Measurements from ENCODE around the gene KIR3DL2.
"Not testable (repeated sequence)": the region's sequence is repeated elsewhere in the genome, so short reads cannot be mapped to it uniquely, and the experiment has no call there.

Gene KIR3DL2

DNA sequence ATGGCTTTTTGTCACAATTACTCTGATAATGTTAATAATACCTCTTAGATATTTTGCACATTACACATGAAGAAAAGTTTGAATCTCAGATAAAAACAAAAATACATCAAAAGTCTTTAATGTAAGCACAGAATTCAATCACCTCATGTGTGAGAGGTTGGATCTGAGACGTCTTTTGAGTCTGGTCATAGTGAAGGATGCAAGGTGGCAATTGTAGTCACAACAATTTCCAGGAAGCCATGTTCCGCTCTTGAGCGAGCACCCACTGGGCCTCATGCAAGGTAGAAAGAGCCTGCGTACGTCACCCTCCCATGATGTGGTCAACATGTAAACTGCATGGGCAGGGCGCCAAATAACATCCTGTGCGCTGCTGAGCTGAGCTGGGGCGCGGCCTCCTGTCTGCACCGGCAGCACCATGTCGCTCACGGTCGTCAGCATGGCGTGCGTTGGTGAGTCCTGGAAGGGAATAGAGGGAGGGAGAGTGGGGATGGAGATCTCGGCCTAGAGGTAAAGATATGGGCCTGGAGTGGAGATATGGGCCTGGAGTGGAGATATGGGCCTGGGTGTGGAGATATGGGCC lies at the start of gene KIR3DL2:
KIR3DL2 (plus strand) TSS at position 383 of the 580 bp plus-strand sequence; CDS start at position 416, 33 bp downstream.
- not testable (repeated sequence) for DNase-seq (ENCODE audit: low read depth in 2 of 2)

DNA sequence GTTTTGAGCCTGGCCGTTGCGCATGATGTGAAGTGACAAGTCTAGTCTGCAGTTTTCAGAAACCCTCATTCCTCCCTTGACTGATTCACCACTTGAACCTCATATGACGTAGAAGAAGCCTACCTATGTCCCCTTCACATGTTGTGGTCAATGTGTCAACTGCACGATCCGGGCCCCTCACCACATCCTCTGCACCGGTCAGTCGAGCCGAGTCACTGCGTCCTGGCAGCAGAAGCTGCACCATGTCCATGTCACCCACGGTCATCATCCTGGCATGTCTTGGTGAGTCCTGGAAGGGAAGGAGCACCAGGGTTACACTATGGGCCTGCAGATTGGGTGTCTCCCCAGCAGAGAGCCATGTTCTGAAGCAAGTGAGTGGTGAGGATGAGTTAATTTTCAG lies 46.8 kb upstream of the KIR3DL2 start, which contains the start of gene KIR2DL4:
KIR2DL4 (plus strand) TSS at position 201 of the 400 bp plus-strand sequence; CDS start at position 243, 42 bp downstream.
- DNase-seq (ENCODE audit: low read depth in 2 of 2) = peak; percentile 2 to 18

DNA sequence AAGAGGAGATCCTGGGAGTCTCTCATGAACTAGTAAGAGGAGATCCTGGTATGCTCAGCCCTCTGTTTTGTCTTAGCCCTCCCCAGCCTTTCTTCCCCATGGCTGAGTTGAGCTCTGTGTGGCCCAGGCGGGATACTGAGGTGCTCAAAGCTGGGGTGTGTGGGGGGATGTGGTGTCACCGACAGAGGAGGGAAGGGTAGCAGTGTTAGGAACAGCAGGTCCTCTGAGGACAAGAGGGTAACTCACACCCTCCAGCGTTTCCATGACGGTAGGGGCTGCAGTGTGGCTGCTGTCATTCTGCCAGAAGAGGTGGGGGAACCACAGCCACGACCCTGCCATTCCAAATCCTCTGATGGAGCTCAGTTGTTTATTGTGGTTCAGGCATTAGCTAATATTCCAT lies 46.1 kb upstream of the KIR3DL2 start:
- no peak for DNase-seq (ENCODE audit: low read depth in 2 of 2)

DNA sequence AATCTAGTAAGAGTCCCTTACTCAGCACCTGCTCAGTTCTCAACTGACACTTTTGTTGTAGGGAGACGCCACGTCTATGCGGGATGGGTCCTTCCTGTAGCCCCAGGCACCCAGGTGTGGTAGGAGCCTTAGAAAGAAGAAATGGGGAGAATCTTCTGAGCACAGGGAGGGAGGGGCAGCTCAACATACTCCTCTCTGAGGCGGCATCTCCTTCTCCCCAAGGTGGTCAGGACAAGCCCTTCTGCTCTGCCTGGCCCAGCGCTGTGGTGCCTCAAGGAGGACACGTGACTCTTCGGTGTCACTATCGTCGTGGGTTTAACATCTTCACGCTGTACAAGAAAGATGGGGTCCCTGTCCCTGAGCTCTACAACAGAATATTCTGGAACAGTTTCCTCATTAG lies 45.7 kb upstream of the KIR3DL2 start:
- DNase-seq (ENCODE audit: low read depth in 2 of 2) = no peak

DNA sequence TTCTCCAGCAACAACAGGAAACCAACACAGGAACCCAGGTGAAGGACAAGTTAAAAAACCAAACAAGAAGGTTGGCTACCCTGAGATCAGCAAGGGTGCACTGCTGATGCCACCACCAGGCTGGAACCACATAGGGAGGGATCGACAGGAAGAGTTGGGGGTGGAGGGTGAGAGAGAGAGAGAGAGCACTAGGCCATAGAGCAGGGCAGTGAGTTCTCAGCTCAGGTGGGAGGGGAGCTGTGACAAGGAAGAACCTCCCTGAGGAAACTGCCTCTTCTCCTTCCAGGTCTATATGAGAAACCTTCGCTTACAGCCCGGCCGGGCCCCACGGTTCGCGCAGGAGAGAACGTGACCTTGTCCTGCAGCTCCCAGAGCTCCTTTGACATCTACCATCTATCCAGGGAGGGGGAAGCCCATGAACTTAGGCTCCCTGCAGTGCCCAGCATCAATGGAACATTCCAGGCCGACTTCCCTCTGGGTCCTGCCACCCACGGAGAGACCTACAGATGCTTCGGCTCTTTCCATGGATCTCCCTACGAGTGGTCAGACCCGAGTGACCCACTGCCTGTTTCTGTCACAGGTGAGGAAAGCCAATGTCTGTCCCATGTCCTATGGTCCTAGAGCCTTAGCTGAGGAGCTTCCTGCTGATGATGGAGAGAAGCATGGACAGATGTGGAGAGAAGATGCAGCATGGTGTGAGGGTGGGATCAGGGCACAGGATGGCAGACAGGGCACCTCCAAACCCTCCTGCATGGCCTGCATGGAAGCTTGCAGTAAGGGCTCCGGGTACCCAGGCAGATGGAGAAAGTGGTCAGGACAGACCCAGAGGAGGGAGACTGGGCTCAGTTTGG lies 44.4 kb upstream of the KIR3DL2 start:
- no peak for DNase-seq (ENCODE audit: low read depth in 2 of 2)

DNA sequence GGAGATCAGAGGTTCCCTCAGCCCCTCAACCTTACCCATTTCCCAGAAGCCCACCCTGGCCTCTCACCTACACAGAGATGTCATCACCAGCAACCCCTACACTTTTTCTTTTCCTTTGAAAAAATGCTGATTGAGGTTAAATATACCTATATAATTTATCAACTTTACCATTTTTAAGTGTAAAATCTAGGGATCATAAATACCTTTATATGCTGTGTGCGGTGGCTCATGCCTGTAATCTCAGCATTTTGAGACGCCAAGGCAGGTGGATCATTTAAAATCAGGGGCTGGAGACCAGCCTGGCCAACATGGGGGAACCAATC lies 43.8 kb upstream of the KIR3DL2 start:
- DNase-seq (ENCODE audit: low read depth in 2 of 2) = no peak

DNA sequence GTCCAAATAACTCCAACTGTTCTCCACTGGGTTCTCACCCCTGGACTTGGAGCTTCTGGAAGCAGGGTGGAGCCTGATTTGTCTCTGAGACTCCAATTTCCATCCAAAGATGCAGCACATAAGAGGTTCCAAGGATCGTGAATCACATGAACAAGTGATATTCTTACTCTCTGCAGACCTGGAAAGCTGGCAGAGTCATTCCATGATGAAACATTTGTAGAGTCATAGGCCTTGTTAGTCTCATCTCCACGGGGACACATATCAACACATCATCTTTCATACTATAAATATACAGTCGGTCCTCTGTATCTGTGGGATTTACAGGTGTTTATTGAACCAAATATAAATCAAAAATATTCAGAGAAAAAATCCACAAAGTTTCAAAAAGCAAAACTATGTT lies 35.7 kb upstream of the KIR3DL2 start:
- not testable (repeated sequence) for DNase-seq (ENCODE audit: low read depth in 2 of 2)

DNA sequence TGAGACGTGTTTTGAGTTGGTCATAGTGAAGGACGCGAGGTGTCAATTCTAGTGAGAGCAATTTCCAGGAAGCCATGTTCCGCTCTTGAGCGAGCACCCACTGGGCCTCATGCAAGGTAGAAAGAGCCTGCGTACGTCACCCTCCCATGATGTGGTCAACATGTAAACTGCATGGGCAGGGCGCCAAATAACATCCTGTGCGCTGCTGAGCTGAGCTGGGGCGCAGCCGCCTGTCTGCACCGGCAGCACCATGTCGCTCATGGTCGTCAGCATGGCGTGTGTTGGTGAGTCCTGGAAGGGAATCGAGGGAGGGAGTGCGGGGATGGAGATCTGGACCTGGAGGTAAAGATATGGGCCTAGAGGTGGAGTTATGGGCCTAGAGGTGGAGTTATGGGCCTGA lies 34.0 kb upstream of the KIR3DL2 start, which contains the start of gene KIR3DL1:
KIR3DL1 (plus strand) TSS at position 218 of the 400 bp plus-strand sequence.
- not testable (repeated sequence) for DNase-seq (ENCODE audit: low read depth in 2 of 2)

DNA sequence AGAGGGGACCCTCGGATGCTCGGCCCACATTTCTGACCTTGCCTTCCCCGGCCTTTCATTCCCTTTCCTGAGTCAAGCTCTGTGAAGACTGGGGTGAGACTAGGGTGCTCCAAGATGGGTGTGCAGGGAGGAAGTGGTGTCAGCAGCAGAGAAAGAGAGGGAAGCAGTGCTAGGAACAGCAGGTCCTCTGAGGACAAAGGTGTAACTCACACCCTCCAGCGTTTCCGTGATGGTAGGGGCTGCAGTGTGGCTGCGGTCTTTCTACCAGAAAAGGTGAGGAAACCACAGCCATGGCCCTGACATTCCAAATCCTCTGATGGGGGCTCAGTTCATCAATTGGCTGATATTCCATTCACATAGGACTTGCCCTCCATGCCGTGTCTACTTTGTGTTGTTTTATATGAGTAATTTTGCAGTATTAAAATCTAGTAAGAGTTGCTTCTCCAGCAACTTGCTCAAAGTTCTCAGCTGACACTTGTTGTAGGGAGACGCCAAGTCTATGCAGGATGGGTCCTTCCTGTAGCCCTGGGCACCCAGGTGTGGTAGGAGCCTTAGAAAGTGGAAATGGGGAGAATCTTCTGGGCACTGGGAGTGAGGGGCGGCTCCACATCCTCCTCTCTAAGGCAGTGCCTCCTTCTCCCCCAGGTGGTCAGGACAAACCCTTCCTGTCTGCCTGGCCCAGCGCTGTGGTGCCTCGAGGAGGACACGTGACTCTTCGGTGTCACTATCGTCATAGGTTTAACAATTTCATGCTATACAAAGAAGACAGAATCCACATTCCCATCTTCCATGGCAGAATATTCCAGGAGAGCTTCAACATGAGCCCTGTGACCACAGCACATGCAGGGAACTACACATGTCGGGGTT lies 32.3 kb upstream of the KIR3DL2 start:
- no peak for DNase-seq (ENCODE audit: low read depth in 2 of 2)

DNA sequence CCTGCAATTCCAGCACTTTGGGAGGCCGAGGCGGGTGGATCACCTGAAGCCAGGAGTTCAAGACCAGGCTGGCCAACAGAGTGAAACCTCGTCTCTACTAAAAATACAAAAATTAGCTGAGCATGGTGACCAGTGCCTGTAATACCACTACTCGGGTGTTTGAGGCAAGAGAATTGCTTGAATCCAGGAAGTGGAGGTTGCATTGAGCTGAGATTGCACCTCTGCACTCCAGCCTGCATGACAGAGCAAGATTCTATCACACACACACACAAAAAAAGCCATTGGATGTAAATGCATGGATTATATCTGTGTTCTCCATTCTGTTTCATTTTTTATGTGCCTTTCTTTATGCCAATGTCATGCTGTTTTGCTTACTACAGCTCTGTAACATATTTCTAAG lies 25.8 kb upstream of the KIR3DL2 start:
- DNase-seq (ENCODE audit: low read depth in 2 of 2) = not testable (repeated sequence)

DNA sequence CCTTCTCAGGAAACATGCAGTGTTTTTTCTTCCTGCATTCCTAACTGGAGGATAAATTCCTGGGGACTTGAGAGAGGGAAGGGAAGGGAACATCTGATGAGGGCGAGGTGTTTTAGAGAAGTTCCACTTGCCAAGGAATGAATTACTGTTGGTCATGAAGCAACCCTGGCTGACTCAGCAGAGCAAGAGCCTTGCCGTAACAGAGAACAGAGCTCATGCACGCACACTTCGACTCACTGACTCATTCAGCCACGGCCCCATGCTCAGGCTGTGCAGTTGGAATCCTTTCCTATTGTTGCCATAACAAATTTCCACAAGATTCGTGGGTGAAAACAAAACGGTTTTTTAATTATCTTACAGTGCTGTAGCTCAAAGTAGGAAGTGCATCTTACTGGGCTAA lies 24.9 kb upstream of the KIR3DL2 start:
- not testable (repeated sequence) for DNase-seq (ENCODE audit: low read depth in 2 of 2)

DNA sequence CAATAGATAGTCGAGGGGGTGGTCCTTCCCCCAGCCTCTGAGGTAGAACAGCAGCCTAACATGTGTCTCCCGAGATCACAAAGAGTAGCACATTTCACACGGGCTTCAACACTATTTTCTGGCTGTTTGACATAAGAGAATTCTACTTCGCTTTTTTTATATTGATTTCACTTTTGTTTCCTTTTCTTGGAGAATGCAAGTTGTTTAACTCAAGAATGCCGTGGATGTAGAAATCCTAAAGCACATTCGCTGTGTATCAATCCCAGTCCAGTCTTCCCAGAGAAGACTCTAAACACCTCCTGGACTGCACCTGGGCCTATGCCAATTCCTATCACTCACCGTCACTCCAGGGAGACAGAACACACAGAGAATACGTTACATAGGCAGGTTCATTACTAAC lies 22.2 kb upstream of the KIR3DL2 start:
- DNase-seq (ENCODE audit: low read depth in 2 of 2) = not testable (repeated sequence)

DNA sequence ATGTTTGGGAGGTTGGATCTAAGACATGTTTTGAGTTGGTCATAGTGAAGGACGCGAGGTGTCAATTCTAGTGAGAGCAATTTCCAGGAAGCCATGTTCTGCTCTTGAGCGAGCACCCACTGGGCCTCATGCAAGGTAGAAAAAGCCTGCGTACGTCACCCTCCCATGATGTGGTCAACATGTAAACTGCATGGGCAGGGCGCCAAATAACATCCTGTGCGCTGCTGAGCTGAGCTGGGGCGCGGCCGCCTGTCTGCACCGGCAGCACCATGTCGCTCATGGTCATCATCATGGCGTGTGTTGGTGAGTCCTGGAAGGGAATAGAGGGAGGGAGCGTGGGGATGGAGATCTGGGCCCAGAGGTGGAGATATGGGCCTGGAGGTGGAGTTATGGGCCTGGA lies 17.7 kb upstream of the KIR3DL2 start, which contains the start of gene KIR2DS4:
KIR2DS4 (plus strand) TSS at position 181 of the 400 bp plus-strand sequence.
- DNase-seq (ENCODE audit: low read depth in 2 of 2) = not testable (repeated sequence)

DNA sequence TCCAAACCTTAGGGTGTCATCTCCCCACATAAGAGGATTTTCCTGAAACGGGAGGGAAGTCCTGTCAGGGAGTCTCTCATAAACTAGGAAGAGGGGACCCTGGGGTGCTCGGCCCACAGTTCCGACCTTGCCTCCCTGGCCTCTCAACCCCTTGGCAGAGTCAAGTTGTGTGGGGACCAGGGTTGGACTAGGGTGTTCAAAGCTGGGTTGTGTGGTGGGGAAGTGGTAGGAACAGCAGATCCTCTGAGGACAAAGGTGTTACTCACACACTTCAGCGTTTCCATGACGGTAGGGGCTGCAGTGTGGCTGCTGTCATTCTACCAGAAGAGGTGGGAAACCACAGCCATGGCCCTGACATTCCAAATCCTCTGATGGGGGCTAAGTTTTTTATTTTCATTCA lies 15.1 kb upstream of the KIR3DL2 start:
- DNase-seq (ENCODE audit: low read depth in 2 of 2) = peak in 1 of 2 donors; percentile 6

DNA sequence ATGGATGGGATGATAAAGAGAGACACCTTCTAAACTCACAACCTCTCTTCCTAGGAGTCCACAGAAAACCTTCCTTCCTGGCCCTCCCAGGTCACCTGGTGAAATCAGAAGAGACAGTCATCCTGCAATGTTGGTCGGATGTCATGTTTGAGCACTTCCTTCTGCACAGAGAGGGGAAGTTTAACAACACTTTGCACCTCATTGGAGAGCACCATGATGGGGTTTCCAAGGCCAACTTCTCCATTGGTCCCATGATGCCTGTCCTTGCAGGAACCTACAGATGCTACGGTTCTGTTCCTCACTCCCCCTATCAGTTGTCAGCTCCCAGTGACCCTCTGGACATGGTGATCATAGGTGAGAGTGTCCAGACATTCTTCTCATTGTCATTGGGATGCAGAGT lies 12.7 kb upstream of the KIR3DL2 start:
- DNase-seq (ENCODE audit: low read depth in 2 of 2) = not testable (repeated sequence)

DNA sequence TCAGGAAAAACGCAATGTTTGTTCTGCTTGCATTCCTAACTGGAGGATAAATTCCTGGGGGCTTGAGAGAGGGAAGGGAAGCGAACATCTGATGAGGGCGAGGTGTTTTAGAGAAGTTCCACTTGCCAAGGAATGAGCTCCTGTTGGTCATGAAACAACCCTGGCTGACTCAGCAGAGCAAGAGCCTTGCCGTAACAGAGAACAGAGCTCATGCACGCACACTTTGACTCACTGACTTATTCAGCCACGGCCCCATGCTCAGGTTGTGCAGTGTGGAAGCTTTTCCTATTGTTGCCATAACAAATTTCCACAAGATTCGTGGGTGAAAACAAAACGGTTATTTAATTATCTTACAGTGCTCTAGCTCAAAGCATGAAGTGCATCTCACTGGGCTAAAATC lies 7.1 kb upstream of the KIR3DL2 start:
- not testable (repeated sequence) for DNase-seq (ENCODE audit: low read depth in 2 of 2)

DNA sequence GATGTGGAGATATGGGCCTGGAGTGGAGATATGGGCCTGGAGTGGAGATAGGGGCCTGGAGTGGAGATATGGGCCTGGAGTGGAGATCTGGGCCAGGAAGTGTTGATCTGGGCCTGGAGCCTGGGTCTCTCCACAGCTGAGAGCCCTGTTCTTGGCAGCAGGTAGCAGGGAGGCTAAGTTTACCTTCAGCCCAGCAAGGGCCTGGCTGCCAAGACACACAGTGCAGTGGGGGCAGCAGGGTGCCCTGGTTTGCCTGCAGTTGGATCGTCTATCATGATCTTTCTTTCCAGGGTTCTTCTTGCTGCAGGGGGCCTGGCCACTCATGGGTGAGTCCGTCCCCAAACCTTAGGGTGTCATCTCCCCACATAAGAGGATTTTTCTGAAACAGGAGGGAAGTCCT lies 687 bp downstream of the KIR3DL2 start:
- no peak for DNase-seq (ENCODE audit: low read depth in 2 of 2)

DNA sequence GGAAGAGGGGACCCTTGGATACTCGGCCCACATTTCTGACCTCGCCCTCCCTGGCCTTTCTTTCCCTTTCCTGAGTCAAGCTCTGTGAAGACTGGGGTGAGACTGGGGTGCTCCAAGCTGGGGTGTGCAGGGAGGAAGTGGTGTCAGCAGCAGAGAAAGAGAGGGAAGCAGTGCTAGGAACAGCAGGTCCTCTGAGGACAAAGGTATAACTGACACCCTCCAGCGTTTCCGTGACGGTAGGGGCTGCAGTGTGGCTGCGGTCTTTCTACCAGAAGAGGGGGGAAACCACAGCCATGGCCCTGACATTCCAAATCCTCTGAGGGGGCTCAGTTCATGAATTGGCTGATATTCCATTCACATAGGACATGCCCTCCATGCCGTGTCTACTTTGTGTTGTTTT lies 1.1 kb downstream of the KIR3DL2 start:
- no peak for DNase-seq (ENCODE audit: low read depth in 2 of 2)

DNA sequence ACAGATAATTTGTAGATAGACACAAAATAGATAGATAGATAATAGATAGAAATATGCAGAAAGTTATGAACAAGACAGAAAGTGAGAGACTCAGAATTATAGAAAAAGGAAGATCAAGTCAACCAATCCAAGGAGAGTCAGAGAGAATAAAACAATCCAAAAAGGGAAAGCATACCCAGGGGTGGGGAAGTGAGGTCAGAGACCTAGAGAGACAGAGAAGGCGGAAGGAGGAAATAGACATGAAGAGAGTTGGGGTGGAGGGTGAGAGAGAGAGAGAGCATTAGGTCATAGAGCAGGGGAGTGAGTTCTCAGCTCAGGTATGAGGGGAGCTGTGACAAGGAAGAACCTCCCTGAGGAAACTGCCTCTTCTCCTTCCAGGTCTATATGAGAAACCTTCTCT lies 5.0 kb downstream of the KIR3DL2 start:
- DNase-seq (ENCODE audit: low read depth in 2 of 2) = not testable (repeated sequence)

DNA sequence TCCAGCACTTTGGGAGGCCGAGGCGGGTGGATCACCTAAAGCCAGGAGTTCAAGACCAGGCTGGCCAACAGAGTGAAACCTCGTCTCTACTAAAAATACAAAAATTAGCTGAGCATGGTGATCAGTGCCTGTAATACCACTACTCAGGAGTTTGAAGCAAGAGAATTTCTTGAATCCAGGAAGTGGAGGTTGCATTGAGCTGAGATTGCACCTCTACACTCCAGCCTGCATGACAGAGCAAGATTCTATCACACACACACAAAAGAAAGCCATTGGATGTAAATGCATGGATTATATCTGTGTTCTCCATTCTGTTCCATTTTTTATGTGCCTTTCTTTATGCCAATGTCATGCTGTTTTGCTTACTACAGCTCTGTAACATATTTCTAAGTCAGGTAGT lies 8.2 kb downstream of the KIR3DL2 start:
- not testable (repeated sequence) for DNase-seq (ENCODE audit: low read depth in 2 of 2)

DNA sequence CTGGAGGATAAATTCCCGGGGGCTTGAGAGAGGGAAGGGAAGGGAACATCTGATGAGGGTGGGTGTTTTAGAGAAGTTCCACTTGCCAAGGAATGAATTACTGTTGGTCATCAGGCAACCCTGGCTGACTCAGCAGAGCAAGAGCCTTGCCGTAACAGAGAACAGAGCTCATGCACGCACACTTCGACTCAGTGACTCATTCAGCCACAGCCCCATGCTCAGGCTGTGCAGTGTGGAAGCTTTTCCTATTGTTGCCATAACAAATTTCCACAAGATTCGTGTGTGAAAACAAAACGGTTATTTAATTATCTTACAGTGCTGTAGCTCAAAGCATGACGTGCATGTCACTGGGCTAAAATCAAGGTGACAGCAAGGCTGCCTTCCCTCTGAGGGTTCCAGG lies 9.2 kb downstream of the KIR3DL2 start:
- not testable (repeated sequence) for DNase-seq (ENCODE audit: low read depth in 2 of 2)

DNA sequence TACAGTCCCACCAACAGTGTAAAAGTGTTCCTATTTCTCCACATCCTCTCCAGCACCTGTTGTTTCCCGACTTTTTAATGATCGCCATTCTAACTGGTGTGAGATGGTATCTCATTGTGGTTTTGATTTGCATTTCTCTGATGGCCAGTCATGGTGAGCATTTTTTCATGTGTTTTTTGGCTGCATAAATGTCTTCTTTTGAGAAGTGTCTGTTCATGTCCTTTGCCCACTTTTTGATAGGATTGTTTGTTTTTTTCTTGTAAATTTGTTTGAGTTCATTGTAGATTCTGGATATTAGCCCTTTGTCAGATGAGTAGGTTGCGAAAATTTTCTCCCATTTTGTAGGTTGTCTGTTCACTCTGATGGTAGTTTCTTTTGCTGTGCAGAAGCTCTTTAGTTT lies 13.2 kb downstream of the KIR3DL2 start:
- not testable (repeated sequence) for DNase-seq (ENCODE audit: low read depth in 2 of 2)

Measured in stimulated activated CD8-positive, alpha-beta memory T cell treated with anti-CD3 and anti-CD28 coated beads, Interleukin-15, amount 100 ng/mL, for 48 hours (primary cell).